K562 (cell line): ENCODE measurements around the gene THAP8. TPM values are rescaled to one million over a fixed set of nuclear protein-coding genes. Genes with fewer than 3 reads are reported as not detected.

Experiments used
- ATAC-seq: fragments of 200-7000 bp; cut with Tn5 transposase; 3 replicates; pipeline ENCODE4 v1.9.1; 2020; ENCODE audit warnings: moderate library complexity
- BruUV-seq: library from RNA; stranded (reverse); fragments of 400-500 nt; replicated peaks from 2 replicates; lab custom pipeline; 2021; lab: Mats Ljungman, UMichigan
- CTCF ChIA-PET: fragments of 300-600 bp; formaldehyde crosslinking; extraction: SDS; loops from one replicate; lab custom pipeline; 2021; ENCODE audit warnings: low intra/inter-chr PET ratio; lab: Yijun Ruan, JAX
- POLR2A ChIA-PET: fragments of 300-600, 350-650 bp; sonication (Branson Sonifier 250); formaldehyde crosslinking; extraction: SDS; loops from one replicate; lab custom pipeline; 2021; ENCODE audit warnings: antibody characterized with exemption, inconsistent platforms; lab: Yijun Ruan, JAX
- DNase-seq, 4 experiments: peaks; one replicate each; pipeline versions ENCODE4 v3.0.0 to v3.0.0-alpha.2; 2011 to 2018; ENCODE audit warnings: low spot score in 3 of 4, mixed read lengths in 3 of 4; ENCODE audit errors: extremely low read depth in 1 of 4
- FAIRE-seq: peaks from 2 replicates; lab custom pipeline; 2011; peaks lifted over from hg19 to GRCh38; lab: Jason Lieb, UNC
- H2AFZ ChIP-seq: 2 replicates; pipeline ENCODE4 v1.6.0; 2011; ENCODE audit warnings: low read depth, low read length, control low read depth, inconsistent platforms
- H3K27ac ChIP-seq: fragments of 200-600 bp; 3 replicates; pipeline ENCODE4 v1.8.0; 2011; ENCODE audit warnings: low read depth, mild to moderate bottlenecking, control low read depth, inconsistent platforms, low read length, moderate library complexity, mixed read lengths; ENCODE audit errors: extremely low read depth
- H3K27me3 ChIP-seq, 2 experiments: fragments of 300-600 bp in 1 of 2; 2 replicates in 1 of 2; 3 replicates in 1 of 2; pipeline versions ENCODE4 v1.6.0 to v1.8.0; 2011; ENCODE audit warnings: inconsistent platforms in 2 of 2, low read length in 2 of 2, mild to moderate bottlenecking in 1 of 2, mixed read lengths in 1 of 2, moderate library complexity in 1 of 2; ENCODE audit not compliant: control insufficient read depth in 2 of 2, insufficient read depth in 2 of 2
- H3K36me3 ChIP-seq: fragments of 300-600 bp; 3 replicates; pipeline ENCODE4 v1.8.0; 2011; ENCODE audit warnings: mild to moderate bottlenecking, low read length, inconsistent platforms; ENCODE audit not compliant: control insufficient read depth, insufficient read depth
- H3K4me1 ChIP-seq, 2 experiments: fragments of 200-600 bp in 1 of 2; replicated peaks in 1 of 2; 2 replicates in 1 of 2; 3 replicates in 1 of 2; pipeline versions ENCODE4 v1.5.1 to v1.8.0; 2011; ENCODE audit warnings: inconsistent platforms in 2 of 2, low read length in 2 of 2, mild to moderate bottlenecking in 1 of 2, mixed read lengths in 1 of 2, moderate library complexity in 1 of 2; ENCODE audit not compliant: control insufficient read depth in 2 of 2, insufficient read depth in 2 of 2
- H3K4me2 ChIP-seq: 2 replicates; pipeline ENCODE4 v1.6.1; 2011; ENCODE audit warnings: low read length, control low read depth, inconsistent platforms, mixed read lengths; ENCODE audit not compliant: insufficient read depth
- H3K4me3 ChIP-seq: fragments of 200-600 bp; sonication (generic), shearing (Covaris generic); 2 replicates; pipeline ENCODE4 v1.5.1; 2016; ENCODE audit warnings: control low read depth, inconsistent platforms
- H3K79me2 ChIP-seq: fragments of 200-600 bp; 3 replicates; pipeline ENCODE4 v1.8.0; 2011; ENCODE audit warnings: low read length, inconsistent platforms; ENCODE audit not compliant: control insufficient read depth, insufficient read depth
- H3K9ac ChIP-seq, 2 experiments: 2 replicates each; pipeline versions ENCODE4 v1.6.0 to v1.6.1; 2011; ENCODE audit warnings: low read depth in 2 of 2, low read length in 2 of 2, control low read depth in 1 of 2, inconsistent platforms in 1 of 2, mild to moderate bottlenecking in 1 of 2, mixed read lengths in 1 of 2; ENCODE audit not compliant: insufficient read depth in 1 of 2
- H3K9me1 ChIP-seq: one replicate; pipeline ENCODE4 v1.6.0; 2011; ENCODE audit warnings: inconsistent platforms, mild to moderate bottlenecking, low read length, moderate library complexity; ENCODE audit not compliant: control insufficient read depth, insufficient read depth
- H3K9me3 ChIP-seq: replicated peaks from 2 replicates; pipeline ENCODE4 v1.5.1; 2011; ENCODE audit warnings: low read depth, low read length, inconsistent platforms; ENCODE audit not compliant: control insufficient read depth, insufficient read depth
- H4K20me1 ChIP-seq: replicated peaks from 2 replicates; pipeline ENCODE4 v1.6.1; 2011; ENCODE audit warnings: low read length, inconsistent platforms, mixed read lengths; ENCODE audit not compliant: control insufficient read depth, insufficient read depth
- CBFA2T2 ChIP-seq: fragments of 450-650 bp; conservative IDR thresholded peaks from 2 replicates; pipeline ENCODE4 v1.6.1; 2017; ENCODE audit warnings: mild to moderate bottlenecking
- CHCHD3 ChIP-seq: fragments of 250-450 bp; sonication (Bioruptor Pico); IDR thresholded peaks from 2 replicates; pipeline ENCODE4 v2.1.2; 2022; ENCODE audit warnings: mild to moderate bottlenecking
- CREB3 ChIP-seq: fragments of 450-650 bp; conservative IDR thresholded peaks from 2 replicates; pipeline ENCODE4 v1.6.1; 2016; ENCODE audit warnings: missing genetic modification characterization, low read depth, mild to moderate bottlenecking, missing compliant biosample characterization, moderate library complexity
- EWSR1 ChIP-seq: fragments of 450-650 bp; IDR thresholded peaks from 2 replicates; pipeline ENCODE4 v1.6.1; 2018; ENCODE audit warnings: borderline replicate concordance, mild to moderate bottlenecking, low read depth, moderate library complexity; ENCODE audit not compliant: partially characterized antibody
- HCFC1 ChIP-seq: IDR thresholded peaks from 2 replicates; pipeline ENCODE4 v1.6.1; 2012; ENCODE audit warnings: low read depth, low read length, improper control_type of control experiment
- ILF3 ChIP-seq: fragments of 450-650 bp; IDR thresholded peaks from 2 replicates; pipeline ENCODE4 v1.6.1; 2018; ENCODE audit warnings: antibody characterized with exemption, mild to moderate bottlenecking, moderate library complexity, borderline replicate concordance
- KDM4B ChIP-seq, 2 experiments: fragments of 450-650 bp in 1 of 2; sonication (generic) in 1 of 2; IDR thresholded peaks; 2 replicates each; pipeline ENCODE4 v1.6.1; 2016 to 2017; ENCODE audit warnings: borderline replicate concordance in 2 of 2, antibody characterized with exemption in 1 of 2, low read depth in 1 of 2, mild to moderate bottlenecking in 1 of 2
- MAZ ChIP-seq, 2 experiments: fragments of 450-650 bp in 1 of 2; sonication (generic) in 1 of 2; formaldehyde crosslinking; IDR thresholded peaks in 1 of 2; conservative IDR thresholded peaks in 1 of 2; 2 replicates each; pipeline versions ENCODE4 v1.4.0 to v1.5.0; 2020; ENCODE audit warnings: mild to moderate bottlenecking in 1 of 2, missing genetic modification reagents in 1 of 2
- NELFE ChIP-seq: IDR thresholded peaks from 2 replicates; pipeline ENCODE4 v1.6.1; 2011; ENCODE audit warnings: mild to moderate bottlenecking; ENCODE audit not compliant: insufficient read depth, insufficient read length
- SMARCC2 ChIP-seq: fragments of 450-650 bp; IDR thresholded peaks from 2 replicates; pipeline ENCODE4 v1.6.1; 2017; ENCODE audit warnings: antibody characterized with exemption, moderate library complexity, mild to moderate bottlenecking, low read depth
- SNIP1 ChIP-seq: fragments of 450-650 bp; IDR thresholded peaks from 2 replicates; pipeline ENCODE4 v1.7.1; 2017; ENCODE audit warnings: low read depth, mild to moderate bottlenecking
- ZNF174 ChIP-seq: fragments of 250-450 bp; sonication (Bioruptor Pico); IDR thresholded peaks from 2 replicates; pipeline ENCODE4 v1.4.0; 2020; ENCODE audit warnings: mild to moderate bottlenecking
- WGBS: fragments of 100-300 bp; shearing (Covaris generic); methylation state at CpG from one replicate; pipeline ENCODE4 v1.1.6; 2016; ENCODE audit warnings: low coverage, mixed read lengths; ENCODE audit not compliant: insufficient coverage; ENCODE audit errors: missing lambda C conversion rate; 5-methylcytosine and 5-hydroxymethylcytosine counted together
- in situ Hi-C: fragments of 300-500 bp; cut with MboI; formaldehyde crosslinking; loops from 4 replicates; pipeline ENCODE4 v1.15.0; 2018; ENCODE audit warnings: inconsistent platforms, mixed read lengths
- intact Hi-C: fragments of 100-400 bp; cut with micrococcal nuclease; formaldehyde crosslinking; loops from 2 replicates; pipeline ENCODE4 v1.14.2; 2022
- polyA plus RNA-seq, 8 experiments: library from polyadenylated mRNA; depleted of rRNA in 4 of 8; stranded (reverse) in 5 of 8; unstranded in 3 of 8; fragments of >200 nt; fragmentation: Nextera tagmentation in 2 of 8; fragmentation: Illumina TruSeq in 1 of 8; extraction: Ambion mirVana in 2 of 8; extraction: Trizol in 1 of 8; gene quantifications; 2 replicates each; pipeline versions ENCODE4 v1.2.1 to v1.2.3, GENCODE V29; 2011 to 2014; ENCODE audit warnings: inconsistent platforms in 1 of 8, missing spikeins in 1 of 8
- total RNA-seq, 7 experiments: library from RNA; depleted of rRNA in 6 of 7; stranded (reverse); fragments of >200 nt in 6 of 7; fragmentation: Illumina TruSeq in 2 of 7; extraction: Trizol in 2 of 7; gene quantifications; 2 replicates each; pipeline versions ENCODE4 v1.2.1 to v1.2.3, GENCODE V29; 2011 to 2021; ENCODE audit warnings: low replicate concordance in 1 of 7
- TF ChIP-seq, protein P1 (sequence below), 2 experiments: fragments of 150-350 bp in 1 of 2; IDR thresholded peaks; 2 replicates each; pipeline ENCODE4 v1.6.1; 2012 to 2016; ENCODE audit warnings: low read depth in 2 of 2, low read length in 2 of 2, mild to moderate bottlenecking in 1 of 2, moderate library complexity in 1 of 2

The THAP8 gene
- total and polyA plus RNA-seq, 9 of the 15 experiments (the other 6 are each of a cell fraction or from before 2014, with no cell fraction given), result 0.11 to 2.0 (median 0.94) TPM

DNA sequence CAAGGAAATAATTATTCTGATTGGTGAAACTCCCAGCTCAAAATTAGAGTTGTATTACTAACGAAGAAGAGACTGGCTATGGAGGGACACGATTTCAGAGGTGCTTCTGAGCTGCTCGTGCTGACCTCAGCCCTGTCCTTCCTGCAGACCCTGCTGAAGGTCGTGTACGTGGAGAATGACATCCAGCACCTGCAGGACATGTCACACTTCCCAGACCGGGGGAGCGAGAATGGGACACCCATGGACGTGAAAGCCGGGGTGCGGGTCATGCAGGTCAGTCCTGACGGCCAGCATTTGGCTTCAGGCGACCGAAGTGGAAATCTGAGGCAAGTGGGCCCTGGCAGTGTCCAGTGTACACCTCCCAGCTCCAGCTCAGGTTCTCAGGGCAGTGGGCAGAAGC, 28.8 kb upstream of the THAP8 start:
- Histone ChIP-seq H3K4me2 (no peak overlapping the region), H3K9me1 (no peaks in the 10 kb centered on the region), H3K27me3 (no peaks in the 10 kb centered on the region), H3K27ac (no peak overlapping the region), H3K36me3 (peaks cover 85% of the 10 kb centered on the region), H2AFZ (no peak overlapping the region), H3K4me3 (no peak overlapping the region), H4K20me1 (no peaks in the 10 kb centered on the region; the same call in 1 of the 2 replicates), H3K4me1 (no peaks in the 10 kb centered on the region), H3K9me3 (no peaks in the 10 kb centered on the region), H3K79me2 (no peaks in the 10 kb centered on the region), H3K9ac (no peak overlapping the region)
- DNase-seq (no peak), FAIRE-seq (no peak), ATAC-seq (no peak)
- no TSS peak for BruUV-seq
- intact Hi-C loops (no loop called here), in situ Hi-C loops (no loop called here)
- ChIA-PET POLR2A (interaction anchor here (0.7 to 1.6 kb wide), 5 partner anchors 8 to 342 kb away, joined by 3 read pairs; no protein-coding TSS in a partner anchor), CTCF (no interaction called here)
- WGBS, result 94% methylated on average over 13 of the region's 13 CpGs
- TF ChIP-seq ZNF174 (CRISPR knock-in tag) (no peak), CHCHD3 (CRISPR knock-in tag) (no peak), SMARCC2 (no peak), SNIP1 (no peak), CREB3 (tag) (no peak), MAZ (CRISPR knock-in tag; conservative IDR thresholded peaks at IDR 0.05 in 1 of 2, IDR thresholded peaks at IDR 0.05 in 1 of 2) (no peak), EWSR1 (no peak), ILF3 (no peak), CBFA2T2 (no peak), KDM4B (IDR thresholded peaks at IDR 0.05; ENCODE audit: borderline replicate concordance in 2 of 2, low read depth in 1 of 2) (no peak), NELFE (no peak), HCFC1 (no peak)
- TF ChIP-seq, protein P1, sequence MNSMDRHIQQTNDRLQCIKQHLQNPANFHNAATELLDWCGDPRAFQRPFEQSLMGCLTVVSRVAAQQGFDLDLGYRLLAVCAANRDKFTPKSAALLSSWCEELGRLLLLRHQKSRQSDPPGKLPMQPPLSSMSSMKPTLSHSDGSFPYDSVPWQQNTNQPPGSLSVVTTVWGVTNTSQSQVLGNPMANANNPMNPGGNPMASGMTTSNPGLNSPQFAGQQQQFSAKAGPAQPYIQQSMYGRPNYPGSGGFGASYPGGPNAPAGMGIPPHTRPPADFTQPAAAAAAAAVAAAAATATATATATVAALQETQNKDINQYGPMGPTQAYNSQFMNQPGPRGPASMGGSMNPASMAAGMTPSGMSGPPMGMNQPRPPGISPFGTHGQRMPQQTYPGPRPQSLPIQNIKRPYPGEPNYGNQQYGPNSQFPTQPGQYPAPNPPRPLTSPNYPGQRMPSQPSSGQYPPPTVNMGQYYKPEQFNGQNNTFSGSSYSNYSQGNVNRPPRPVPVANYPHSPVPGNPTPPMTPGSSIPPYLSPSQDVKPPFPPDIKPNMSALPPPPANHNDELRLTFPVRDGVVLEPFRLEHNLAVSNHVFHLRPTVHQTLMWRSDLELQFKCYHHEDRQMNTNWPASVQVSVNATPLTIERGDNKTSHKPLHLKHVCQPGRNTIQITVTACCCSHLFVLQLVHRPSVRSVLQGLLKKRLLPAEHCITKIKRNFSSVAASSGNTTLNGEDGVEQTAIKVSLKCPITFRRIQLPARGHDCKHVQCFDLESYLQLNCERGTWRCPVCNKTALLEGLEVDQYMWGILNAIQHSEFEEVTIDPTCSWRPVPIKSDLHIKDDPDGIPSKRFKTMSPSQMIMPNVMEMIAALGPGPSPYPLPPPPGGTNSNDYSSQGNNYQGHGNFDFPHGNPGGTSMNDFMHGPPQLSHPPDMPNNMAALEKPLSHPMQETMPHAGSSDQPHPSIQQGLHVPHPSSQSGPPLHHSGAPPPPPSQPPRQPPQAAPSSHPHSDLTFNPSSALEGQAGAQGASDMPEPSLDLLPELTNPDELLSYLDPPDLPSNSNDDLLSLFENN (IDR thresholded peaks at IDR 0.05; ENCODE audit: low read depth in 2 of 2, low read length in 2 of 2), result no peak
